AG04450 (cell line): ENCODE data around the gene PEPD. TPM values are rescaled to one million over a fixed set of nuclear protein-coding genes. Genes with fewer than 3 reads are reported as not detected.

ENCODE experiments used
- CTCF ChIA-PET: fragments of 300-600, 350-600 bp; formaldehyde crosslinking; extraction: SDS; loops from one replicate; lab custom pipeline; 2022; ENCODE audit warnings: antibody characterized with exemption, inconsistent platforms; lab: Charles Lee
- POLR2A ChIA-PET: fragments of 350-600 bp; formaldehyde crosslinking; extraction: SDS; loops from one replicate; lab custom pipeline; 2021; ENCODE audit warnings: antibody characterized with exemption, inconsistent platforms; lab: Yijun Ruan, JAX
- DNase-seq: peaks from one replicate; pipeline ENCODE4 v3.0.0-alpha.2; 2011; ENCODE audit warnings: low read depth, low spot score
- H3K27ac ChIP-seq: one replicate; pipeline ENCODE4 v1.5.1; 2012; ENCODE audit warnings: low read depth, low read length, control low read depth
- H3K27me3 ChIP-seq: one replicate; pipeline ENCODE4 v1.6.0; 2012; ENCODE audit warnings: low read length; ENCODE audit not compliant: control insufficient read depth, insufficient read depth
- H3K4me3 ChIP-seq: 2 replicates; pipeline ENCODE4 v1.5.1; 2011; ENCODE audit warnings: mild to moderate bottlenecking, low read depth, low read length, control low read depth
- H3K9me3 ChIP-seq: 2 replicates; pipeline ENCODE4 v1.5.1; 2012; ENCODE audit warnings: low read length; ENCODE audit not compliant: control insufficient read depth, insufficient read depth
- CTCF ChIP-seq: IDR thresholded peaks from 2 replicates; pipeline ENCODE4 v1.5.1; 2011; ENCODE audit warnings: low read depth, low read length, control low read depth, inconsistent platforms
- polyA plus RNA-seq: library from polyadenylated mRNA; depleted of rRNA; stranded (reverse); fragments of >200 nt; gene quantifications from 2 replicates; pipeline ENCODE4 v1.2.3, GENCODE V29; 2011

The PEPD gene
- polyA plus RNA-seq, 1 experiment = 67.1 TPM

- Histone ChIP-seq H3K9me3 (no peaks in the 10 kb centered on the region), H3K4me3 (no peak overlapping the region), H3K27me3 (no peaks in the 10 kb centered on the region), H3K27ac (no peak overlapping the region)
- no peak for TF ChIP-seq CTCF
- ChIA-PET POLR2A (no interaction called here), CTCF (interaction anchor here (0.9 to 7.8 kb wide), 2 partner anchors 11 to 184 kb away, joined by 3 to 55 read pairs; no protein-coding TSS in a partner anchor)
- DNase-seq = no peak
These were observed 102.5 kb downstream of the PEPD start for GRCh38 chr19:33418871-33419787.

GRCh38 chr19:33418461-33418860 lies 103.1 kb downstream of the PEPD start:
- POLR2A ChIA-PET = no interaction called here
- CTCF ChIA-PET = interaction anchor here (0.9 to 7.8 kb wide), 2 partner anchors 11 to 183 kb away, joined by 3 to 55 read pairs; no protein-coding TSS in a partner anchor
- H3K27ac ChIP-seq = no peak overlapping the region
- no peaks in the 10 kb centered on the region for H3K27me3 ChIP-seq
- H3K9me3 ChIP-seq = no peaks in the 10 kb centered on the region
- TF ChIP-seq CTCF = no peak
- no peak for DNase-seq
- H3K4me3 ChIP-seq = no peak overlapping the region

GRCh38 chr19:33417751-33418150 lies 103.8 kb downstream of the PEPD start:
- ChIA-PET CTCF (interaction anchor here (1.2 to 7.8 kb wide), 3 partner anchors 12 to 354 kb away, joined by 4 to 55 read pairs (median 15); no protein-coding TSS in a partner anchor), POLR2A (no interaction called here)
- TF ChIP-seq CTCF = no peak

GRCh38 chr19:33416307-33417215 lies 105.0 kb downstream of the PEPD start:
- CTCF ChIA-PET = interaction anchor here (0.7 to 7.8 kb wide), 13 partner anchors 10 to 680 kb away, joined by 3 to 55 read pairs (median 4); partner anchors contain the start of gene PEPD
- no peak overlapping the region for H3K27ac ChIP-seq
- TF ChIP-seq CTCF = peak; percentile 67
- no peaks in the 10 kb centered on the region for H3K27me3 ChIP-seq
- POLR2A ChIA-PET = interaction anchor here (0.5 to 0.6 kb wide), 2 partner anchors 42 to 314 kb away, joined by 3 to 8 read pairs; no protein-coding TSS in a partner anchor
- no peaks in the 10 kb centered on the region for H3K9me3 ChIP-seq
- no peak overlapping the region for H3K4me3 ChIP-seq
- no peak for DNase-seq

More at GRCh38 chr19:33417751-33418150, 103.8 kb downstream of the PEPD start:
- Histone ChIP-seq H3K4me3 (no peak overlapping the region), H3K27ac (no peak overlapping the region), H3K27me3 (no peaks in the 10 kb centered on the region), H3K9me3 (no peaks in the 10 kb centered on the region)
- DNase-seq = no peak
